ENCODE results near the gene CLEC19A. TPM values are rescaled to one million over a fixed set of nuclear protein-coding genes. Genes with fewer than 3 reads are reported as not detected.

Gene CLEC19A
- not detected for polyA plus RNA-seq (2013, experiment 1 of 2; ENCODE audit: insufficient read length)
- not detected for polyA plus RNA-seq (2013, experiment 2 of 2; ENCODE audit: insufficient read length)

DNA sequence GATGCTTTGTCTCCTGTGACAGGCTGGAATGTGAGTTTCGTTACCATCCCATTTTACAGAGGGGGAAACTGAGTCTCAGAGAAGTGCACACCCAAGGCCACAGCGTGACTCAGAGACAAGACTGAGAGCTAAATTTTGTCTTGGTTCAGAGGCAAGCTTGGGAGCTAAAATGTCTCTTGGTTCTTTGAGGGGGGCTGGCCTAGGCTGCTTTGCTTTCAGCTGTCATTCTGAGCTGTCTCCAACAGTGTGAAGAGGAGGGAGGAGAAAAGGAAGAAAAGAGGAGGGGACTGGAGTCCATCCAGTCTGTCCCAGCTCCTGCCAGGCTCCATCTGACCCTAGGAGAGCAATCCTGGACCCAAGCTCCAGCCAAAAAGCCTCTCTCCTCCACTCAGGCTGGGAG lies at the start of gene CLEC19A:
Gene CLEC19A (plus strand): TSS at position 301 of the 400 bp plus-strand sequence. CDS start 121 bp downstream, outside the sequence.
- no peak for DNase-seq

DNA sequence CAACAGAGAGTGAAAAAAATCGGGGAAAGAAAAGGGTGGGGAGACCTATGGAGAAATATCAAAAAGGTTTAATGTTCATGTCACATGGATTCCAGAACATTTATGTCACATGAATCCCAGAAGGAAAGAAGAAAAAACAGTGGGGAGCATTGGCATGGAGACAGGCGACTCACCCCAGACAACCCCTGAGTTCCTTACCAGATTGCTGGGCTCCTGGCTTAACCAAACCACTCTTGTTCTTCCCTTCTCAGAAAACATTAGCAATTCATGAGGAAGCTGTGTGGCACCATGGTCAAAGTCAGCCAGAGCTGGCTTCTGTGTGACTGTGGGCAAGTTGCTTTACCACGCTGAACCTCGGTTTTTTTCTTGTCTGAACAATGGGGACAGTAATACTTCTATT lies 49.6 kb upstream of the CLEC19A start:
- no peak for DNase-seq

GRCh38 chr16:19236561-19237209 lies 48.8 kb upstream of the CLEC19A start:
- DNase-seq, result no peak

DNA sequence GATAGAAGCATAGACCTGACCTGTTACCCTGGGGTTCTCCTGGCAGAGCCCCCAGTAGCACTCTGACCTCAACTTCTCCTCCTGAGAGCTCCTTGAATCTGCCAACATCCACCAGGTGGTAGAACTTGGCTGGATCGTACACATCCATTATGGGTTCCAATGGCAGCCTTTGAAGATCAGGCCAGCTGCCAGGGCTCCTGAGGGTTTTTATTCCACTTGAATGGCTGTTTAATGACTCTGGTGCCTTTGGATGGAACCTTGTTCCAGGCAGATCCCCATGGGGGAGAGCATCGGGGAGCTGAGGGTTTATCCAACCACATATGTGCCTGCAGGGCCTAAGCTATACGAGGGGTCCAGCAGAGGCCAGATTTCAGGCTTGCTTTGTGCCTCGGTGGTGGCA lies 47.1 kb upstream of the CLEC19A start:
- no peak for DNase-seq

DNA sequence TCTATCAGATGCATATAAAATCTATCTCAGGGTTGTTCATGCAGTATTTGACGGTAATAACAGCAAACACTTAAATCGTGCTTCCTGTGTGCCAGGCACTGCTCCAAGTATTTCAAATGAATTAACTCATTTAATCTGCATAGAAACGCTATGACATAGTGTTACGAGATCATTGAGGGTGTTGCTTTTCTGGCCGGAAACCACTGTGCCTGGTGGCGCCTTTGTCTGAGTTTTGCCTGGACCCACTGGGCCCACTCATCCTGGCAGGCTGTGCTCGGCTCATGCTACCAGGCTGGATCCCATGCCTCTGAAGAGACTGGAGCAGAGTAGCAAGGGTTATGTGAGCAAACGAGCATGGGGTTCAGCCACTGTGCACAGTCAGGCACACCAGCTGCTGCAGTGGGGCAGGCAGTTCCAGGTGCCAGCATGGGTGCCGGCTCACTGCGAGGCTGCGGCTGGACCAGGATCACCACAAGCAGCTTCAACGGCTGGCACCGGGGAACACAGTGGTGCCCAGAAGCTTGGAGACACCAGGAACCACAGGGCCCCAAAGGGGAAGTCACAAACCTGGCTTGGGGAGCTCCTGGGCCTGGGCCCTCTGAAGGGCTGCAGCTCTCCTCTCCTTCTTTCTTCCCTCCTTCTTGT lies 45.9 kb upstream of the CLEC19A start:
- DNase-seq, result no peak

GRCh38 chr16:19240494-19240893 lies 45.0 kb upstream of the CLEC19A start:
- DNase-seq, result no peak

- DNase-seq, result no peak
Observed at GRCh38 chr16:19241512-19241911, 44.0 kb upstream of the CLEC19A start.

DNA sequence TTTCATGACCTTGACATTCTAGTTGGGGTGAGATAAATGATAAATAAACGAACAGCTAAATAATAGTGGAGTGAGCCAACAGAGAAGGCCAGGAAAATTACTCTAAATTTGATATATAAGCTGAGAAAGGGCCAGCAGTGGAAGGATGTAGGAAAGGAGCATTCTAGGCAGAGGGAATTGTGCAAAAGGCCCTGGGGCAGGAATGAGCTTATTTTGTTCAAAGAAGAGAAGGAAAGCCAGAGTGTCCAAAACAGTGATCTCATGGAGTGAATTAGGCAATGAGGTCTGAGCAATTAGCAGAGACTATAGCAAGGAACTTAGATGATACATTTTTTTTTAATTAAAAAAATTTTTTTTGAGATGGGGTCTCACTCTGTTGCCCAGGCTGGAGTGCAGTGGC lies 43.3 kb upstream of the CLEC19A start:
- DNase-seq, result no peak

GRCh38 chr16:19242987-19243575 lies 42.5 kb upstream of the CLEC19A start:
- DNase-seq, result no peak

DNA sequence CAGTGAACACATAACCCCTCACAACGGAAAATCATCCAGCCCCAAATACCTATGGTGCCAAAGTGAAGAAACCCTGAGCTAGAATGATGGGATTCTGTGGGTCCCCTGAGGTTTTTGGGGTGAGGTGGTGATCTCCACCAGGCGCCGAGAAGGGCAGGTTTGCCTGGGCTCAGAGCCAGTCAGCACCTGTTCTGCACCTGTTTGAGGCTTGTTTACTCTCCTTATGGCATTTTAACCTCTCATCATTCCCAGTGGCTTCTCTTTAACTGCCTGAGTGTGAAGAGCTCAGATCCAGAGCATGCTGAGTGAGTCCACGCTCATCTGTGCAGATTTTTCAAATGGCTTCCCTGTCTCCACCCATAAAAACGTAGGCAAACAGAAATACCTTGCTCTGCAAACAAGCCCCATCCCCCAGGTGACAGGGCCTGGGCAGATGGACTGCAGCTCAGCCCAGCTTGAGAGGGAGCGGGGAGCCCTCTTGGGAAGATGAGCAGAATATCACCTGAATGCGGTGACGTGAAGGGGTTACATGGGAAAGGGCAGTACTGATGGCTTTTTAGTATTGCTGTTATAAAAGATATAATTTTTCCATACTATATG lies 40.1 kb upstream of the CLEC19A start:
- DNase-seq, result no peak

DNA sequence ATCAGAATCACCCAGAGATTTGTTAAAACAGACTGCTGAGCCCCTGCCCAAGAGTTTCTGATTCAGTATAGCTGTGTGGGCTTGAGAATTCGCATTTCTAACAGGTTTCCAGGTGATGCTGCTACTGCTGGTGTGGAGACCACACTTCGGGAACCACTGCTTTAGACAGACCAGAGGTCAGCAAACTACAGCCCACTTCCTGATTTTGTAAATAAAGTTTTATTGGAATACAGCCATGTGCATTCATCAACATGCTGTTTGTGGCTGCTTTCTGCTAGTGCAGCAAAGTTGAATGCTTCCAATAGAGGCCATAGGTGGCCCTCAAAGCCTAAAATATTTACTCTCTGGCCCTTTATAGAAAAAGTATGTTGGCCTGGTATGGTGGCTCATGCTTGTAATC lies 32.6 kb upstream of the CLEC19A start:
- no peak for DNase-seq

GRCh38 chr16:19254611-19255010 lies 30.9 kb upstream of the CLEC19A start:
- no peak for DNase-seq

DNA sequence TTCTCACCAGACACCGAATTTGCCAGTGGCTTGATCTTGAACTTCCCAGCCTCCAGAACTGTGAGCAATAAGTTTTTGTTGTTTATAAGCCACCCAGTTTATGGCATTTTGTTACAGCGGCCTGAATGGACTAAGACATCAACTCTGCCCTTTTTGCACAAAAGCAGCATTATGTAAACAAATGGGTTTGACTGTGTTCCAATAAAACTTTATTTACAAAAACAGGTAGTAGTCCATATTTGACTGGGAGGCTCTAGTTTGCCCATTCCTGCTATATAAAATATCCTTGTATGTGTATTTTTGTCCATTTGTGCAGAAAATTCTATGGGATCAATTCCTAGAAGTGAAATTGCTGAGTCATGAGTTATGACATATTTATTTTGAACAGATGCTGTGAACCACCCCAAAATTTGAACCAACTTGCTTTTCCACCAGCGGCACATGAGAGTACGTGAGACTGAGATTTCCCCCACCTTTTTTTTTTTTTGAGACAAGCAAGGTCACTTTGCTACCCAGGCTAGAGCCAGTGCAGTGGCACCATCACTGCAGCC lies 21.3 kb upstream of the CLEC19A start:
- DNase-seq, result no peak

DNA sequence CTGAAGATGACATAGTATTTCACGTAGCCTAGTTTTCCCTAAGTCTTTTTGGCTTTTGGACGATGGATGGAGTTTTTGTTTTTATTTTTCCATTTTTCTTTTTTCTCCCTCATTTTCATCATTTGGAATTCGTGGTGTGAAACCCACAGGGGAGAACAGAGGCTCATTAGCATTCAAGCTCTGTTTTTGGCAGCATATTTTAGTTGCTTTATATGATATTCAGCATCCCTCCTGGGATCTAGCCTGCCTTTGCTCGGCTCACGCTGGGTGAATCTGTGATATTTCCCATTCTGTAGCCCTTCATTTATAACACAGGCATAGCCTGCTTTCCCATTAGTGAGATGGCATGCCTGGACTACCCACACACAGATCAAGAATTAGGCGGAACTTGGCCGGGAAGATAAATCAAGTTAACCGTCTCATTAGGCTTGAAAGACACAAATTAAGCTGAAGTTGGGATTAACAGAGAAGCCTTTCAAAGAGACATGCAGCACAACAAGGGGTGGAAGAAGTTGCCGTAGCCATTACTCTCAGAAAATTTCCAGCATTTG lies 20.1 kb upstream of the CLEC19A start:
- DNase-seq, result no peak

- no peak for DNase-seq
Observed at GRCh38 chr16:19266774-19267173, 18.8 kb upstream of the CLEC19A start.

DNA sequence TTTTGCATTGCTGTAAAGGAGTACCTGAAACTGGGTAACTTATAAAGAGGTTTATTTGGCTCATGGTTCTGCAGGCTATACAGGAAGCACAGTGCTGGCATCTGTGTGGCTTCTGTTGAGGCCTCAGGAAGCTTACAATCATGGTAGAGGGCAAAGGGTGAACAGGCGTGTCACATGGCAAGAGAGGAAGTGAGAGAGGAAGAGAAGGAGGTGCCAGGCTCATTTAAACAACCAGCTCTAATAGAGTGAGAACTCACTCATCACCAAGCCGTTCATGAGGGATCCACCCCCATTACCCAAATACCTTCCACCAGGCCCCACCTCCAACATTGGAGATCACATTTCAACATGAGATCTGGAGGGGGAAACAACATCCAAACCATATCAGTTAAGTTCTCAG lies 16.4 kb upstream of the CLEC19A start:
- DNase-seq, result no peak

DNA sequence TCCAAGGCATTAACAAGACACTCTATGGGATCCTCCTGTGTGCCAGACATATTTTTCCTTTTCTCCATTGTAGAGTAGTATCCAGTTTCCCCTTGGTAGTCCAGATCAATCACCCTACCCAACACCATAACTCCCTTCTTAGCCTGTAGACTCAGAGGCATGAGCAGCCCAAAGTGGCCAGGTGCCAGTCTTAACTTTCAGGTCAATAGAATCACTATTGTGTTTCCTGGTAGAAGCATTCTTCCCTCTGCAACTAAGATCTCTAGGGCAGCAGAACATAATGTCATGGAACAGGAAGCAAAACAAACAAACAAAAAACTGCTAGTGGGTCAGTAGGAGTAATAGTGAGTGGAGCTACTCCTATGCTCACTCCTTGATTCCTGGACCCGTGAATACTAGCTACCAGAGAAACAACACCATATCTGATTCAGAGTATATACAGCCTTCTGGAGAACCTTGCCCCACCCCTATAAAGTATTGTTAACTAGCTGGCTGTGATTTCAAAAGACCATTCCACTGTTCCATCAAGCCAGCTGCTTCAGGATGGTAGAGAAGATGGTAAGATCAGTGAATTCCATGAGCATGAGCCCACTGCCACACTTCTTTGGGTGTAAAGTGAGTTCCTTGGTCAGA lies 11.2 kb upstream of the CLEC19A start:
- DNase-seq, result no peak

DNA sequence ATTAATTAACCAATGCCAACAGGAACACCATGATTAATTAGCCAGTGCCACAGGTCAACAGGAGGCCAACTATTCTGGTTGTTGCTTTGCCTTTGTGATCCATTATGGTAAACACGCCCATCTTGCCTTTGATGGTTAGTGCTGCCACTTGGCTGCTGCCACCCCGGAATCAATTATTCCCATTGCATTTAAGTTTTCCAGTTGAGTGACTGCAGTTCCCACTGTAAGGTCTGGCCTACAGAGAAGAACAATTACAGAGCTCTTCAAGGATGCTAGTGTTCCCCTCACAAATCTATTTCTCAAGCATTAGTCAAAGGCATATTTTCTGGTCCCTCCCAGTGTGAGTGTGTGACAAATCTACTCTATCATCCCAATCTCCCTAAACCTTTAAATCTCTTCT lies 7.1 kb upstream of the CLEC19A start:
- DNase-seq, result no peak

- no peak for DNase-seq
Observed at GRCh38 chr16:19281246-19281645, 4.3 kb upstream of the CLEC19A start.

DNA sequence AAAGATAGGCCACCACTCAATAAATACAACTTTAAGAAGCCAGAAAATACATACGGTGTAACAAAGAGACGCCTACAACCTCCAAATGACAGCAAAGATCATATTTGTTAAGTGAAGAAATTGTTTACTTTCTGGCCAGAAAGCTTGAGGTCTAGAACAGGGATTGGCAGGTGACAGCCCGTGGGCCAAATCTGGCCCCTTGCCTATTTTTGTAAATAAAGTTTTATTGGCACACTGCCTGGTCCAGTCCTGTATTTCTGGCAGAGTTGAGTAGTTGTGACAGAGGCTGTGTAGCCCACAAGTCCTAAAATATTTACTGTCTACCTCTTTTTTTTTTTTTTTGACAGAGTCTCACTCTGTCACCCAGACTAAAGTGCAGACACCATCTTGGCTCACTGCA lies 3.4 kb upstream of the CLEC19A start:
- no peak for DNase-seq

DNA sequence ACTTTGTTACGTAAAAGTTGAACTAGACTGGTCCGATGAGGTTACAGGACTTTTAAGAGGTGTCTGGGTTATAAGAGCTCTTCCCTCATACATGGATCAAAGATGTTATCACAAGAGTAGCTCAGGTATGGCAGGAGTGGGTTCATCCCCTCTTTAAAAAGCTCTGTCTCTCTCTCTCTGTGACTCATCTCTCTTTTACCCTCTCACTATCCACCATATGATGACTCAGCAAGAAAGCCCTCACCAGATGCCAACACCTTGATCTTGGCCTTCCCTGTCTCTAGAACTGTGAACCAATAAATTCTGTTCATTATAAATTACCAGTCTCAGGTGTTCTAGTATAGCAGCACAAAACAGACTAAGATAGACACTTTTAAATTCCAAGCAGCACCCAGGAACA lies 1.9 kb upstream of the CLEC19A start:
- no peak for DNase-seq

GRCh38 chr16:19284207-19284606 lies 1.3 kb upstream of the CLEC19A start:
- DNase-seq, result no peak

DNA sequence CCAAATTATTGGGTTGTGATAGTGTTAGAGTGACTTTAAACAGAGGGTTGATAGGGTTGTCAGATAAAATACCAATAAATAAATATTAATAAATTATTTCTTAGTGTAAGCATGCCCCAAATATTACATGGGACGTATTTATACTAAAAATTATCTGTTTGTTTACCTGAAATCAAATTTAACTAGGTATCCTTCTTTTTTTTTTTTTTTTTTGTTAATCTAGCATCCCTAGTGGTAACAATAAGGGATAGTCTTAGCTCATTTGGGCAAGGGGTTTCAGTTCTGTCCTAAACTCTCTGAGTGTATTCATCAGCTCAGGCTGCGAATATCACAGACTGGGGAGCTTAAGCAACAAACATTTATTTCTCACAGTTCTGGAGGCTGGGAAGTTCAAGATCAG lies 1.3 kb downstream of the CLEC19A start:
- no peak for DNase-seq

Data from fibroblast of skin of abdomen (primary cell).